Renal cortex interstitium (tissue), 11 donors: ENCODE measurements around the gene MED7. TPM values are rescaled to one million over a fixed set of nuclear protein-coding genes. Genes with fewer than 3 reads are reported as not detected.

Source experiments
- DNase-seq, 11 donors: peaks; one replicate each; pipeline ENCODE4 v3.0.0-alpha.2; 2013; ENCODE audit warnings: low read depth in 9 of 11, low spot score in 4 of 11; ENCODE audit errors: extremely low read depth in 1 of 11
- polyA plus RNA-seq, 3 donors: library from polyadenylated mRNA; unstranded; fragments of 120-200 nt; gene quantifications; one replicate each; pipeline ENCODE4 v1.2.1, GENCODE V29; 2013; ENCODE audit not compliant: insufficient read length in 3 of 3

MED7 gene
- polyA plus RNA-seq, 3 donors, result 20.2 to 21.9 (median 21.2) TPM

DNA sequence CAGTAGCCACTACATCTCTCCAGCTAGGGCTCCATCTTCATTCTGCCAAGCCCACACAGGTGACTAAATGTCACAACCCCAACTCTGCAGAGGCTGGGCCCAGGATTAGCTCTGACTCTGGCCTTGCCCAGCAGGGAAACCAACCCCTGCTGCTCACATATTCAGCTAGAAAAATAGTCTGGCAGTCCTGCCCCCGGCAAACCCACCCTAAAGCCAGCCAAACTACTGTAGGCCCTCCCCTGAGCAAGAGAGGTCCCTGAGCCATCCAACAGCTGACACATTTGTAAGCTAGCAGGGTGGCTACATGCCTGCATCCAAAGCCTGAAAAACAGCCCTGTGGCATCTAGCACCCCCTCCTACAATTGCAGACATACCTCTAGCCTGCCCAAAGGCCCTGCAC, 22.6 kb downstream of the MED7 start:
- no peak for DNase-seq

DNA sequence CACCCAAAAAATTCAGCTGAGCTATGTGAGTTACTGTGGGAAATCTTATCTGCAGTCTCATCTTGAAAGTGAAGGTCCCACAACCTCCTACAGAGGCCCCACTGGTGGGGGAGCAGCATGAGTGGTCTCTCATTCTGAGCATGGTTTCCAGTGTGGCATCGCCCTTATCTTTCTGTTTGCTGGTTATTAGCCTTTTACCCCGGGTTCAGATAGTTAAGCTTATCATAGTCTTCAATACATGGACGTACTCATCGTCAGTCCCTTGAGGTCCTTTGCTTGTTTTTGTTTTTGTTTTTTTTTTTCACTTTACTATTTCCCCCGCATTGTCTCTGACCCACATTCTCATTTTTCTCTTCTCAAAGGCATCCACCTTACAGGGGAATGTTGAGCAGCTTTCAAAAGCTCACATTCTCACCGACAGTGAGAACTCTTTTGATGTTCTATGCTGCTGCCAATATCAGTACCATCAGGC, 26.1 kb downstream of the MED7 start:
- DNase-seq, result no peak

DNA sequence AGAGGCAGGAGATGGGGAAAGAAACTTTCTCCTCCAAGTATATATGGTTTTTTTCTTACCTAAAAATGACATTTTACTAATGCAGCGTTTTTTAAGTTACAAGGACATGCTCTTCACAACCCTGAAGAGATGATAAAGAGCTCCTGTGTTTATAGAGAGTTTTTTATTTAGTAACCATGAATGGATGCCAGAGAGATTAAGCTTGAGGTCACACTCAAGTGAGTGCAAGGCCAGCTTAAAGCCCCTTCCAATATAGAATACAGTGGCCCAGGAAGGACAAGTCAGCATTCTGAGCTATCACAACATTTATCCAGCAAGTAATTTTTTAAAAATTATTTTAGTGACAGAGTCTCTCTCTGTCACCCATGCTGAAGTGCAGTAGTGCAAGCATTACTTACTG, 27.2 kb downstream of the MED7 start:
- DNase-seq, result no peak

DNA sequence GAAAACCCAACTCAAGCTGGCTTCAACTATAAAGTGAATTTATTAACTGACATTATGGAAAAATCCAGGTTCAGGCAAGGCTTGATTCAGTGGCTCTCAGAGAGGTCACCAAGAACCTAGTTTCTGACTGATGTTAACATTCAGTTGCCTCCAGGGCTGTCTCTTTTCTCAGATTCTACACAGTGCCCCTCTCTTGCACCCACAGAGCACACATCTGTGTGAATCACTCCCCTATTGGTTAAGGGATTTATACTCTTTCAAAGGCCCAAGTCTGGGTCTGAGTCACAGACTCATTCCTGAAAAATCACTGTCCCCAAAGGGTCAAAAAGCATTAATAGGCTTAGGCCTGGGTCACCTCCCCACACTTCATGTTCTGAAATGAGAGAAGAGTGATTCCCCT, 27.7 kb downstream of the MED7 start:
- DNase-seq, result no peak

DNA sequence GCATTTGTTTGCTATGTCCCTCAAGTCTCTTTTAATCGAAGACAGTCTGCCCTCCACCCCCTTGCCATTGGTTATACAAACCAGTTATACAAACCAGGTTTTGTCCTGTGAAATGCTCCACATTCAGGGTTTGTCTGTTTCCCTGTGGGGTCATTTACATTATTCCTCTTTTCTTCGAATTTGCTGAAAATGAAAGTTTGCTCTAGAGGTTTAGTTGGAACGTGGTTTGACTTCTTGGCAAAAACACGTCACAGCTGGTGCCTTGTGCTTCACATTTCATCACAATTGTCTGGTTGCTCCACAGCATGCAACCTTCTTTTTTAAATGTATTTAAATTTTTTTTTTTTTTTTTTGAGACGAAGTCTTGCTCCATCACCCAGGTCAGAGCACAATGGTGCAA, 29.7 kb downstream of the MED7 start:
- no peak for DNase-seq

DNA sequence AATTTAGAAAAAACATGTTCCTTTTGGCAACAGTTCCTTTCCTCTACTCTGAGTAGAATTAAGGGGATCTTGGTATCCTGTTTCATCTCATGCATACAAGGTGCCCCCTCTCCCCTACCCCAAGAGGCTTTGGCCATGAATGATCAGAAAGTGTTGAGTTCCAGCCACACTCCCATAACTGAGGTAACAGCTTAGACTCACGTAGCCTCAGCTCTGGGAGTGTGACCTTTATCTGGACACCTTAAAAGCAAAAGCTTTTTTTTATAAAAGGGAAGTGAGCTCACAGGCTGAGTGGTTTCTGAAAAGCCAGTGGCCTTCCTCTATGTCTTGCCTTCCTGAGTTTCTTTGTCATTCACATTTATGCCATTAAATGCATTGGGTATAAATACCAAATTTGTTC, 32.9 kb downstream of the MED7 start:
- no peak for DNase-seq

DNA sequence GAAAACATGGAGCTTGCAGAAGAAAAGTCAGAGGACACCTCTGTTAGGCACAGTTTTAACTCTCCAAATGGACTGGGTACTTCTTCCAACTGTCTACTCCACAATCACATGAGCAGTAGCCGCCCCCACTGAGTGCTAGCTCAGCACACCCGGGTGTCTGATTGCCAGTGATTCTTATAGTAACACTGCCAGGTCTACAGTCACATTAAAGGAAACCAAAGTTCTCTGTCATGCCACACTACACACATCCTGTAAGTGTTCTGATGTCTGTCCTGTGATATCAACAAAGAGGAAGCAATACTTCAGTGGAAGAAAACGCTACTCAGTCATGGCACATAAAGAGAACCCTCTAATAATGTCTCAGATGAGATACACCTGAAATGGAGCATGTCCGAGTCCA, 33.7 kb downstream of the MED7 start, which contains the start of gene HAVCR2:
HAVCR2 (minus strand) TSS at position 69 of the 400 bp plus-strand sequence; CDS start at position 8, 61 bp downstream.
- DNase-seq, result no peak

DNA sequence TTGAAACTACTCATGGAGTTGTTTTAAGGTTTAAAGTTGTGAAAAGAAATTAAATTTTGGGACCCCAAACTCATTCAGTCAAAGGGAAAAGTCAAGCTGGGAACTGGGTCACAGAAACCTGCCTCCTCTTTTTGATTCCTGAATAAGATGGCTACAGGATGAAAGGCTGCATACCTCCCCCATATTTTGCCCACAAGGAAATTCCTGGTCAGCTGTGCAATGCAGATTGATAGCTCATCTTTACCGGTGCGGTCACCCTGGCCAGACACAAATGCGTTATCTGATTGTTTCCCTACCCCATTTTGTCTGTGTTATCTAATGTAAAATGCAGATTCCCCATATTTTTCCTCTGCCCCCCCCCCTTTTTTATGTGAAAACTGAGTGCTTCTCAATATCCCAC, 35.2 kb downstream of the MED7 start:
- no peak for DNase-seq

DNA sequence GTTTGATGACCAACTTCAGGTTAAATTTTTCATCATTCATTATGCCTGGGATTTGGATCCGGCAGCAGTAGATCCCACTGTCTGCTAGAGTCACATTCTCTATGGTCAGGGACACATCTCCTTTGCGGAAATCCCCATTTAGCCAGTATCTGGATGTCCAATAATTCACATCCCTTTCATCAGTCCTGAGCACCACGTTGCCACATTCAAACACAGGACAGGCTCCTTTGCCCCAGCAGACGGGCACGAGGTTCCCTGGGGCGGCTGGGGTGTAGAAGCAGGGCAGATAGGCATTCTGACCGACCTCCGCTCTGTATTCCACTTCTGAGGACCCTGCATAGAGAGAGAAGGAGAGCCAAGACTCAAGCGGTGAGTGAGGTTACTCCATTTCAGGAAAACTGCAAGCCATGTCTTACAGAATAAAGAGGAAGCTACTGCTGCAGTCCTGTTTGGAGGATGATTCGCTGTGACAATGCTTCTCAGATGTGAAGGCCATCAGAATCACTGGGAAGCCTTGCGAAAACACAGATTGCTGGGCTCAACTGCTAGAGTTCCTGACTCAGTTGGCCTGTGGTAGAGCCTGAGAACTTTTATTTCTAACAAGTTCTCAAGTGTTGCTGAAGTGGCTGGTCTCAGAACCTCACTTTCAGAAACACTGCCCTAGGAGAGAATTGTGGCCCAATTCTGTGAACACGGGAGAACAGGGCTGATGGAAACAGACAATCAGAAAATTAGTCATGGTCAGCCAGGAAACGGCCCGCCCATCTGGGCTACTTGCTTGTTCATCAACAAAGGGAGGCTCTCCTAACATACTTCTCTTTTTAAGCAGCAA, 35.8 kb downstream of the MED7 start:
- no peak for DNase-seq

DNA sequence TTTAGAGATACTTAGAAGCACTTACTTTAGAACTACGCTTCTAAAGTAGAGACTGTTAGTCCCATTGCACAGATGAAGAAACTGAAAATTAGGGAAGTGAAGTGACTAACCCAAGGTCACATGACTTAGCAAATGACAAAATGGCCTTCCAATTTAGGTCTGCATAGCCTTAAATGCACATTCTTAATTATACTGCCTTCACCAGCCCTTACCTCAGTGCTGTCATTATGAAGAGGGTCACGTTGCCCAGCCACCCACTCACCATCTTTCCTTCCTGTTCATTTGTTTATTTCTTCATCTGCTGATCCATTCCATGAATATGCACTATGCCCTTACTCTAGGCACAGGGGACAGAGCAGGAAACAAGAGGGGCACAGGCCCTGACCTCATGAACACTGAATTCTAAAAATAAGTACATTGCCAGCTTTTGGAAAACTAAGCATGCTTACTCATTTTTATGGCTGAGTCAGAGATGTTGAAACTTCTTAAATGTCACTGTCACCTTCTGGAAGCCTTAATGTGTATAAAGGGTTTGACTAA, 42.5 kb downstream of the MED7 start:
- no peak for DNase-seq

DNA sequence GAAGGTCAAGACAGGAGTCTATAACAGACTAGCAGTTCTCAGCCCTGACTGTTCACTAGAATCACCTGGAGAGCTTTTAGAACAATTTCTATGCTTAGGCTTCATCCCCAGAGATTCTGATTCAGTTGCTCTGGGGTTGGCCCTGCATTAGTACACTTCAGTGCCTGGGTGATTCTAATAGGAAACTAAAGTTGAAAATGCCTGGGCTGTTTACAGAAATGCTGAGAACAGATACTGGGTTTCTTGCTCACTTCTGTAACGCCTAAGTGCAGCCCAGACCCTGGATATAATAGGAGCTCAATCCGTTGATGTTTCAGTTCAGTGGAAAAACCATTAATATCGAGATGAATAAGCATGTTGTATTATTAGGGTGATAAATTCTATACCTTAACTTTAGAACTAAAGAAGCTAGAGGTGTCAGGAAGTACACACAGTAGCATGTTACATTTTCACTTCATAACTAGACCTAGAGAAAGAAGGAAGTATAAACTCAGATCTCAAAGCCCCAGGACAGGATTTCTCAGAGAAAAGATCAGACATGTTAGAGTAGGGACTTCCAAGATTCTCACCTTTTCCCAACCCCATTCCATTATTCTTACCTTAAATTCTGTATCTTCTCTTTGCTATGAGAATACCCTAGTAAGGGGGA, 54.2 kb downstream of the MED7 start:
- no peak for DNase-seq

Other genes with a start within 250 kb of the MED7 start
- under 1 TPM; 0.19 to 0.98 (median 0.64) TPM for gene TIMD4, start 179.6 kb downstream of the MED7 start, polyA plus RNA-seq
- 1 to 10 TPM in 2 of 3 donors, under 1 TPM in 1; 0.72 to 7.0 (median 2.8) TPM for gene HAVCR1, start 83.7 kb downstream of the MED7 start, polyA plus RNA-seq
- 10 to 100 TPM in 2 of 3 donors, 1 to 10 TPM in 1; 4.5 to 13.9 (median 11.9) TPM for gene HAVCR2, start 33.8 kb downstream of the MED7 start, polyA plus RNA-seq
- not detected for gene GARIN3, start 23.4 kb upstream of the MED7 start, polyA plus RNA-seq
- under 1 TPM; 0.14 to 0.57 (median 0.14) TPM for gene ITK, start 38.0 kb upstream of the MED7 start, polyA plus RNA-seq
- 100 to 1,000 TPM; 103 to 142 (median 109) TPM for gene CYFIP2, start 123.3 kb upstream of the MED7 start, polyA plus RNA-seq